Karpas-422 (cell line): ENCODE measurements around the gene ZMIZ1. TPM values are rescaled to one million over a fixed set of nuclear protein-coding genes. Genes with fewer than 3 reads are reported as not detected.
A peak's percentile ranks its signal among the peaks of the same experiment; 100 is the strongest.

Experiments
- DNase-seq: peaks from one replicate; pipeline ENCODE4 v3.0.0-alpha.2; 2015
- H2AFZ ChIP-seq: fragments of 200-600 bp; sonication (generic); 2 replicates; pipeline ENCODE4 v1.6.1; 2014; ENCODE audit warnings: antibody characterized with exemption, low read length, mixed read lengths
- H3K27ac ChIP-seq: fragments of 200-600 bp; sonication (generic); 2 replicates; pipeline ENCODE4 v1.5.1; 2014; ENCODE audit warnings: mild to moderate bottlenecking, low read length, moderate library complexity
- H3K27me3 ChIP-seq: fragments of 200-600 bp; sonication (generic); 2 replicates; pipeline ENCODE4 v1.6.1; 2014; ENCODE audit warnings: low read length, mixed read lengths
- H3K36me3 ChIP-seq: fragments of 200-600 bp; sonication (generic); 2 replicates; pipeline ENCODE4 v1.6.1; 2014; ENCODE audit warnings: low read length, mixed read lengths; ENCODE audit not compliant: insufficient read depth
- H3K4me1 ChIP-seq: fragments of 200-600 bp; sonication (generic); 2 replicates; pipeline ENCODE4 v1.6.1; 2014; ENCODE audit warnings: mild to moderate bottlenecking, low read length, mixed read lengths
- H3K4me2 ChIP-seq: fragments of 200-600 bp; sonication (generic); 2 replicates; pipeline ENCODE4 v1.6.1; 2014; ENCODE audit warnings: low read length, low read depth, mild to moderate bottlenecking; ENCODE audit not compliant: poor library complexity, severe bottlenecking
- H3K4me3 ChIP-seq: fragments of 200-600 bp; sonication (generic); 2 replicates; pipeline ENCODE4 v1.5.1; 2014; ENCODE audit warnings: mild to moderate bottlenecking, antibody characterized with exemption, low read length, mixed read lengths
- H3K79me2 ChIP-seq: fragments of 200-600 bp; sonication (generic); 2 replicates; pipeline ENCODE4 v1.6.1; 2014; ENCODE audit warnings: mild to moderate bottlenecking, low read length, mixed read lengths
- H3K9ac ChIP-seq: fragments of 200-600 bp; sonication (generic); 2 replicates; pipeline ENCODE4 v1.6.0; 2014; ENCODE audit warnings: low read length
- H3K9me2 ChIP-seq: fragments of 200-600 bp; sonication (generic), shearing (Covaris generic); replicated peaks from 2 replicates; pipeline ENCODE4 v1.6.0; 2014; ENCODE audit warnings: mild to moderate bottlenecking, low read length, moderate library complexity; ENCODE audit not compliant: insufficient read depth
- H3K9me3 ChIP-seq: fragments of 300-700, 200-600 bp; sonication (generic); 2 replicates; pipeline ENCODE4 v1.6.1; 2014; ENCODE audit warnings: low read length, mixed read lengths
- H4K20me1 ChIP-seq: fragments of 200-600 bp; sonication (generic); 2 replicates; pipeline ENCODE4 v1.6.1; 2014; ENCODE audit warnings: mild to moderate bottlenecking, antibody characterized with exemption, low read length, low read depth; ENCODE audit not compliant: insufficient read depth
- total RNA-seq: library from RNA; depleted of rRNA; stranded (reverse); fragments of >200 nt; shearing (Covaris generic); gene quantifications from 2 replicates; pipeline ENCODE4 v1.2.3, GENCODE V29; 2014; ENCODE audit warnings: low replicate concordance

The ZMIZ1 gene
- total RNA-seq, 1 experiment from 2014 or later = 73.1 TPM

- Histone ChIP-seq H3K79me2 (no peaks in the 10 kb centered on the region), H3K27me3 (no peaks in the 10 kb centered on the region), H3K9me2 (no peaks in the 10 kb centered on the region), H3K4me1 (peaks cover 24% of the 10 kb centered on the region), H3K9me3 (no peaks in the 10 kb centered on the region), H3K4me2 (no peak overlapping the region), H2AFZ (no peak overlapping the region), H3K4me3 (no peak overlapping the region), H4K20me1 (peaks cover 9% of the 10 kb centered on the region), H3K27ac (no peak overlapping the region), H3K36me3 (no peaks in the 10 kb centered on the region), H3K9ac (no peak overlapping the region)
- DNase-seq = no peak
Measured at GRCh38 chr10:79138449-79139123, 69.8 kb downstream of the ZMIZ1 start.

- Histone ChIP-seq H3K4me2 (no peak overlapping the region), H2AFZ (no peak overlapping the region), H3K9me3 (no peaks in the 10 kb centered on the region), H3K27me3 (no peaks in the 10 kb centered on the region), H3K79me2 (no peaks in the 10 kb centered on the region), H3K4me3 (no peak overlapping the region), H4K20me1 (peaks cover 15% of the 10 kb centered on the region), H3K9me2 (no peaks in the 10 kb centered on the region), H3K4me1 (peaks cover 24% of the 10 kb centered on the region), H3K27ac (no peak overlapping the region), H3K36me3 (no peaks in the 10 kb centered on the region), H3K9ac (no peak overlapping the region)
- no peak for DNase-seq
Measured at GRCh38 chr10:79139124-79139835, 70.5 kb downstream of the ZMIZ1 start.

GRCh38 chr10:79140085-79140793 is 71.5 kb downstream of the ZMIZ1 start:
- Histone ChIP-seq H3K4me3 (no peak overlapping the region), H3K9me2 (no peaks in the 10 kb centered on the region), H3K9ac (no peak overlapping the region), H3K4me1 (peaks cover 30% of the 10 kb centered on the region), H3K4me2 (no peak overlapping the region), H3K79me2 (no peaks in the 10 kb centered on the region), H3K9me3 (no peaks in the 10 kb centered on the region), H3K27me3 (no peaks in the 10 kb centered on the region), H3K27ac (no peak overlapping the region), H4K20me1 (peaks cover 15% of the 10 kb centered on the region; the same call in 1 of the 2 replicates), H2AFZ (no peak overlapping the region), H3K36me3 (no peaks in the 10 kb centered on the region)
- no peak for DNase-seq

GRCh38 chr10:79140855-79141254 is 72.1 kb downstream of the ZMIZ1 start:
- H3K36me3 ChIP-seq = no peaks in the 10 kb centered on the region
- no peaks in the 10 kb centered on the region for H3K9me2 ChIP-seq
- H3K79me2 ChIP-seq = no peaks in the 10 kb centered on the region
- no peaks in the 10 kb centered on the region for H3K9me3 ChIP-seq
- H3K27me3 ChIP-seq = no peaks in the 10 kb centered on the region
- peaks cover 30% of the 10 kb centered on the region for H3K4me1 ChIP-seq
- H3K4me2 ChIP-seq = no peak overlapping the region
- H4K20me1 ChIP-seq = peaks cover 15% of the 10 kb centered on the region; the same call in 1 of the 2 replicates
- H3K9ac ChIP-seq = no peak overlapping the region
- H2AFZ ChIP-seq = no peak overlapping the region
- no peak overlapping the region for H3K4me3 ChIP-seq
- no peak overlapping the region for H3K27ac ChIP-seq
- DNase-seq = no peak

- Histone ChIP-seq H3K9me2 (no peaks in the 10 kb centered on the region), H3K9ac (no peak overlapping the region), H3K27ac (no peak overlapping the region), H3K4me2 (no peak overlapping the region), H4K20me1 (peaks cover 15% of the 10 kb centered on the region; the same call in 1 of the 2 replicates), H3K36me3 (no peaks in the 10 kb centered on the region), H3K79me2 (no peaks in the 10 kb centered on the region), H3K4me3 (no peak overlapping the region), H3K9me3 (no peaks in the 10 kb centered on the region), H2AFZ (no peak overlapping the region), H3K4me1 (peaks cover 19% of the 10 kb centered on the region), H3K27me3 (no peaks in the 10 kb centered on the region)
- DNase-seq = no peak
Measured at GRCh38 chr10:79142064-79142491, 73.3 kb downstream of the ZMIZ1 start.

- peaks cover 19% of the 10 kb centered on the region for H3K4me1 ChIP-seq
- no peak overlapping the region for H3K4me2 ChIP-seq
Measured at GRCh38 chr10:79142522-79143309, 74.0 kb downstream of the ZMIZ1 start.

GRCh38 chr10:79143879-79144278 is 75.1 kb downstream of the ZMIZ1 start:
- H3K9ac ChIP-seq = no peak overlapping the region
- peaks cover 20% of the 10 kb centered on the region for H3K4me1 ChIP-seq
- H4K20me1 ChIP-seq = peaks cover 15% of the 10 kb centered on the region; the same call in 1 of the 2 replicates

More at GRCh38 chr10:79142522-79143309, 74.0 kb downstream of the ZMIZ1 start:
- no peaks in the 10 kb centered on the region for H3K9me3 ChIP-seq
- no peaks in the 10 kb centered on the region for H3K9me2 ChIP-seq
- no peak overlapping the region for H2AFZ ChIP-seq
- H3K27ac ChIP-seq = no peak overlapping the region
- peak; percentile 51 for DNase-seq
- H4K20me1 ChIP-seq = peaks cover 15% of the 10 kb centered on the region; the same call in 1 of the 2 replicates
- no peaks in the 10 kb centered on the region for H3K79me2 ChIP-seq
- no peak overlapping the region for H3K4me3 ChIP-seq
- no peaks in the 10 kb centered on the region for H3K36me3 ChIP-seq
- no peaks in the 10 kb centered on the region for H3K27me3 ChIP-seq
- no peak overlapping the region for H3K9ac ChIP-seq

More at GRCh38 chr10:79143879-79144278, 75.1 kb downstream of the ZMIZ1 start:
- Histone ChIP-seq H2AFZ (no peak overlapping the region), H3K4me2 (no peak overlapping the region), H3K36me3 (no peaks in the 10 kb centered on the region), H3K79me2 (no peaks in the 10 kb centered on the region), H3K27ac (no peak overlapping the region), H3K9me2 (no peaks in the 10 kb centered on the region), H3K9me3 (no peaks in the 10 kb centered on the region), H3K27me3 (no peaks in the 10 kb centered on the region), H3K4me3 (no peak overlapping the region)
- no peak for DNase-seq
